Neural progenitor cell (in vitro differentiated cells): ENCODE results near the gene BCL2L13.

Experiments used
- EZH2 ChIP-seq: fragments of 200-600 bp; sonication (generic); IDR thresholded peaks from 2 replicates; pipeline ENCODE4 v1.6.1; 2017; ENCODE audit warnings: antibody characterized with exemption, mild to moderate bottlenecking, moderate library complexity
- EZH2phosphoT487 ChIP-seq: fragments of 200-600 bp; sonication (generic); IDR thresholded peaks from 2 replicates; pipeline ENCODE4 v1.6.1; 2017; ENCODE audit warnings: antibody characterized with exemption
- TF ChIP-seq, protein P1 (sequence below): fragments of 200-600 bp; sonication (generic); IDR thresholded peaks from 2 replicates; pipeline ENCODE4 v1.5.1; 2017; ENCODE audit warnings: antibody characterized with exemption, mild to moderate bottlenecking

GRCh38 chr22:17647452-17647851 is 8.9 kb downstream of the BCL2L13 start:
- TF ChIP-seq, protein P1, sequence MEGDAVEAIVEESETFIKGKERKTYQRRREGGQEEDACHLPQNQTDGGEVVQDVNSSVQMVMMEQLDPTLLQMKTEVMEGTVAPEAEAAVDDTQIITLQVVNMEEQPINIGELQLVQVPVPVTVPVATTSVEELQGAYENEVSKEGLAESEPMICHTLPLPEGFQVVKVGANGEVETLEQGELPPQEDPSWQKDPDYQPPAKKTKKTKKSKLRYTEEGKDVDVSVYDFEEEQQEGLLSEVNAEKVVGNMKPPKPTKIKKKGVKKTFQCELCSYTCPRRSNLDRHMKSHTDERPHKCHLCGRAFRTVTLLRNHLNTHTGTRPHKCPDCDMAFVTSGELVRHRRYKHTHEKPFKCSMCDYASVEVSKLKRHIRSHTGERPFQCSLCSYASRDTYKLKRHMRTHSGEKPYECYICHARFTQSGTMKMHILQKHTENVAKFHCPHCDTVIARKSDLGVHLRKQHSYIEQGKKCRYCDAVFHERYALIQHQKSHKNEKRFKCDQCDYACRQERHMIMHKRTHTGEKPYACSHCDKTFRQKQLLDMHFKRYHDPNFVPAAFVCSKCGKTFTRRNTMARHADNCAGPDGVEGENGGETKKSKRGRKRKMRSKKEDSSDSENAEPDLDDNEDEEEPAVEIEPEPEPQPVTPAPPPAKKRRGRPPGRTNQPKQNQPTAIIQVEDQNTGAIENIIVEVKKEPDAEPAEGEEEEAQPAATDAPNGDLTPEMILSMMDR = no peak
- TF ChIP-seq EZH2 (no peak), EZH2phosphoT487 (no peak)
